GM23248 (cell line): ENCODE results near the gene NEK2. TPM values are rescaled to one million over a fixed set of nuclear protein-coding genes. Genes with fewer than 3 reads are reported as not detected.

Source experiments
- DNase-seq: peaks from one replicate; pipeline ENCODE4 v3.0.0-alpha.2; 2015
- H2AFZ ChIP-seq: fragments of 200-600 bp; sonication (generic); 2 replicates; pipeline ENCODE4 v1.6.1; 2016; ENCODE audit warnings: antibody characterized with exemption
- H3F3A ChIP-seq: fragments of 200-600 bp; sonication (generic); 2 replicates; pipeline ENCODE4 v1.6.1; 2016; ENCODE audit warnings: mild to moderate bottlenecking, antibody characterized with exemption, mixed run types; ENCODE audit not compliant: insufficient read depth
- H3K27ac ChIP-seq: fragments of 200-600 bp; sonication (generic); 2 replicates; pipeline ENCODE4 v1.5.1; 2016; ENCODE audit warnings: mild to moderate bottlenecking
- H3K27me3 ChIP-seq: fragments of 200-600 bp; sonication (generic); replicated peaks from 2 replicates; pipeline ENCODE4 v1.6.1; 2016; ENCODE audit warnings: mild to moderate bottlenecking; ENCODE audit not compliant: insufficient read depth
- H3K36me3 ChIP-seq: fragments of 200-600 bp; sonication (generic); 2 replicates; pipeline ENCODE4 v1.6.1; 2016; ENCODE audit warnings: low read depth, mild to moderate bottlenecking
- H3K4me1 ChIP-seq: fragments of 200-600 bp; sonication (generic); 2 replicates; pipeline ENCODE4 v1.6.1; 2016; ENCODE audit warnings: mild to moderate bottlenecking; ENCODE audit not compliant: insufficient read depth
- H3K4me2 ChIP-seq: fragments of 200-600 bp; sonication (generic); one replicate; pipeline ENCODE4 v1.6.1; 2016; ENCODE audit warnings: mild to moderate bottlenecking; ENCODE audit not compliant: unreplicated experiment
- H3K4me3 ChIP-seq: fragments of 200-600 bp; sonication (generic); 2 replicates; pipeline ENCODE4 v1.5.1; 2016; ENCODE audit warnings: mild to moderate bottlenecking
- H3K79me2 ChIP-seq: fragments of 200-600 bp; sonication (generic); 2 replicates; pipeline ENCODE4 v1.6.1; 2016; ENCODE audit warnings: mild to moderate bottlenecking; ENCODE audit not compliant: insufficient read depth
- H3K9ac ChIP-seq: fragments of 200-600 bp; sonication (generic); 2 replicates; pipeline ENCODE4 v1.6.1; 2016; ENCODE audit warnings: mild to moderate bottlenecking
- H3K9me2 ChIP-seq: fragments of 200-600 bp; sonication (generic); 2 replicates; pipeline ENCODE4 v1.6.1; 2016; ENCODE audit warnings: mixed run types, mild to moderate bottlenecking, moderate library complexity; ENCODE audit not compliant: insufficient read depth
- H3K9me3 ChIP-seq: fragments of 200-600 bp; sonication (generic); one replicate; pipeline ENCODE4 v1.6.1; 2017; ENCODE audit warnings: low read depth
- H4K20me1 ChIP-seq: fragments of 200-600 bp; sonication (generic); 2 replicates; pipeline ENCODE4 v1.6.0; 2016; ENCODE audit not compliant: insufficient read depth
- EZH2 ChIP-seq: fragments of 200-600 bp; sonication (generic); IDR thresholded peaks from 2 replicates; pipeline ENCODE4 v1.6.1; 2018; ENCODE audit warnings: antibody characterized with exemption, mild to moderate bottlenecking; ENCODE audit not compliant: insufficient read depth, poor library complexity, severe bottlenecking
- EZH2phosphoT487 ChIP-seq: fragments of 200-600 bp; sonication (generic); IDR thresholded peaks from 2 replicates; pipeline ENCODE4 v1.6.1; 2018; ENCODE audit warnings: antibody characterized with exemption, moderate library complexity, mild to moderate bottlenecking, low read depth; ENCODE audit not compliant: insufficient read depth
- WGBS, 2 experiments: methylation state at CpG; one replicate each; pipeline ENCODE4 v1.1.6; 2015 to 2017; ENCODE audit warnings: low lambda C conversion rate in 2 of 2, low coverage in 1 of 2; ENCODE audit errors: missing lambda C conversion rate in 2 of 2; 5-methylcytosine and 5-hydroxymethylcytosine counted together
- in situ Hi-C: fragments of 300-500 bp; cut with MboI; formaldehyde crosslinking; loops from 2 replicates; pipeline ENCODE4 v1.15.0; 2020
- polyA plus RNA-seq: library from polyadenylated mRNA; unstranded; fragments of >200 nt; fragmentation: Nextera tagmentation; extraction: Ambion mirVana; gene quantifications from 2 replicates; pipeline ENCODE4 v1.2.1, GENCODE V29; 2016
- total RNA-seq: library from RNA; depleted of rRNA; stranded (reverse); fragments of >200 nt; shearing (Covaris generic); gene quantifications from 2 replicates; pipeline ENCODE4 v1.2.3, GENCODE V29; 2014

The NEK2 gene
- total and polyA plus RNA-seq, 2 experiments from 2014 or later, result 10.6 to 11.3 TPM

DNA sequence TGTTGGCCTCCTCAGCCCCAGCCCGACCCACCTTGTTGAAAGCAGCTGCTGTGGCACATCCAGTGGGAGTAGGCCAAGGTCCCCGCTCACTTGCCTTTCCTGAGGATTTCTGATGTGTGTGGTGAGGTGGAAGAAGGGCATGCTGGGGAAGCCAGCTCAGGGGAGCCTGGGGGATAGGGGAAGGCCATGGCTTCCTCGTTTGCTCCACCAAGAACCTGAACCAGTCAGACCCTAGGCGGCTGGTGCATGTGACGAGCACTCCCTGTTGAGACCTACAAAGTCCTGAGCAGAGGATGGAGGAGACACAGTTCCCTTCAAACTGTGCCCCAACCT is 58.5 kb downstream of the NEK2 start:
- WGBS, 2 experiments, result 94 to 98% methylated on average over 5 of the region's 5 CpGs
- H2AFZ ChIP-seq, result no peak overlapping the region

DNA sequence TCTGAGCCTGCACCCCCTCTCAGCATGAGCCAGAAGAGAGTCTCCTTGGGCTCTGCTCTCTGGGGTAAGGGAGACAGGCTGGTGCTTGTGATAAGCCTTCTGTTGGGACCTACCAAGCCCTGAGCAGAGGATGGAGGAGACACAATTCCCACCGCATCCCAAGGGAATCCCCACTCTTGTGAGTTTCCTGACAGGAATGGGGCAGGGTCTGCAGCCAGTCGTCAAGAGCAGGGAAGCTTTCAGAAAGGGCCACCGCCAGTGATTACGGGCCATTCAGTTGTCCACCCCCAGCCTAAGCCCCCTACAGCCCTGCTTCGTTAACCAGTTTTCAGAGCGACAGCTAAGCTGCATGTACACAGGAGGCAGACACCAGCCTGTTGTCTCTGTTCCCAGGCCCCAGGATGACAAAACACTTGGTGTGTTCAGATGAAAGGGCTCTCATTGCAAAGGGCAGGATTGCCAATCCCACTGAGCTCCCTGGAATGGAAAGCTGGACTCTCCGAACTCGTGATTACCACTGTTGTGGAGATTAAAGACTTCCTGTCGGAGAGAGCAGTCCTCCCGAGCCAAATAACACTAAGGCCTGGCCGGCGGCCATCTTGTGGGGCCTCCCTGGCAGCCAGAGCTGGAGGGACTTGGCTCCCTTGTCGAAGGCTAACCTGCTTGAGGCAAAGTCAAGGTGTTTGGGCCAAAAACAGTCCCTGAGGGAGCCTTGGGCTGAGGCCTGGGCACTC is 59.0 kb downstream of the NEK2 start:
- no peak for DNase-seq

More for the DNA sequence above, 58.5 kb downstream of the NEK2 start:
- Histone ChIP-seq H3K4me3 (no peak overlapping the region), H3K4me2 (no peak overlapping the region), H3F3A (peaks cover 6% of the 10 kb centered on the region), H3K4me1 (peaks cover 10% of the 10 kb centered on the region), H3K9me3 (no peaks in the 10 kb centered on the region), H3K79me2 (no peaks in the 10 kb centered on the region), H4K20me1 (no peaks in the 10 kb centered on the region), H3K36me3 (no peaks in the 10 kb centered on the region), H3K27ac (no peak overlapping the region), H3K27me3 (no peaks in the 10 kb centered on the region), H3K9me2 (no peaks in the 10 kb centered on the region), H3K9ac (no peak overlapping the region)
- TF ChIP-seq EZH2phosphoT487, result no peak
- TF ChIP-seq EZH2, result no peak
- in situ Hi-C loops, result no loop called here
- no peak for DNase-seq

DNA sequence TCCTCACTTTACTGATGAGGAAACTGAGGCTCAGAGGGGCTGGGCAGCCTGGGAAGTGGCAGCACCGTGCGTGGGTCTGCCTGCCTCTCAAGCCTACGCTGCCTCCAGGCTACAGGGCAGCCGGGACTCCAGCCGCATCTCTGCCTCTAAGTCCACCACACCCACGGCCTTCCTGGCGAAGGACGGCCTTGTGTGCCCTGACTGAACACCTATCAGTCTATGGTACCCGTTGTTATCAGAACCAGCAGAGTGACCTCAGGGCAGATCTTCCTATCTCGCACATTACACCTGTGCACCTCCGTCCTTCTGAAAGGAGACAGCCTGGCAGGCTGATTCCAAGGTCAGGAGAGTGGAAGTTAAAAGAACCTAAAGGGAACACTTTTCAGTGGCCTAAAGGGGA is 60.8 kb downstream of the NEK2 start:
- Histone ChIP-seq H3K4me2 (no peak overlapping the region), H3F3A (peaks cover 6% of the 10 kb centered on the region), H4K20me1 (no peaks in the 10 kb centered on the region), H3K27me3 (no peaks in the 10 kb centered on the region), H2AFZ (no peak overlapping the region), H3K4me1 (peaks cover 18% of the 10 kb centered on the region), H3K36me3 (no peaks in the 10 kb centered on the region), H3K9me3 (no peaks in the 10 kb centered on the region), H3K9ac (no peak overlapping the region), H3K27ac (no peak overlapping the region), H3K79me2 (no peaks in the 10 kb centered on the region), H3K9me2 (no peaks in the 10 kb centered on the region), H3K4me3 (no peak overlapping the region)
- no peak for DNase-seq
- in situ Hi-C loops, result no loop called here
- WGBS, 2 experiments, result 84 to 89% methylated on average over 9 to 11 of the region's 11 CpGs
- TF ChIP-seq EZH2phosphoT487 (no peak), EZH2 (no peak)

More for the DNA sequence above, 59.0 kb downstream of the NEK2 start:
- no peak overlapping the region for H3K9ac ChIP-seq
- no peak overlapping the region for H3K27ac ChIP-seq
- peaks cover 10% of the 10 kb centered on the region for H3K4me1 ChIP-seq
- peaks cover 6% of the 10 kb centered on the region for H3F3A ChIP-seq
- H3K27me3 ChIP-seq, result no peaks in the 10 kb centered on the region
- no peaks in the 10 kb centered on the region for H3K9me3 ChIP-seq
- H3K36me3 ChIP-seq, result no peaks in the 10 kb centered on the region
- TF ChIP-seq EZH2phosphoT487 (no peak), EZH2 (no peak)
- H3K79me2 ChIP-seq, result no peaks in the 10 kb centered on the region
- in situ Hi-C loops, result no loop called here
- no peaks in the 10 kb centered on the region for H4K20me1 ChIP-seq
- H3K4me3 ChIP-seq, result no peak overlapping the region
- H3K4me2 ChIP-seq, result no peak overlapping the region
- no peaks in the 10 kb centered on the region for H3K9me2 ChIP-seq
- no peak overlapping the region for H2AFZ ChIP-seq
- WGBS, 2 experiments, result 84 to 86% methylated on average over 13 of the region's 13 CpGs

DNA sequence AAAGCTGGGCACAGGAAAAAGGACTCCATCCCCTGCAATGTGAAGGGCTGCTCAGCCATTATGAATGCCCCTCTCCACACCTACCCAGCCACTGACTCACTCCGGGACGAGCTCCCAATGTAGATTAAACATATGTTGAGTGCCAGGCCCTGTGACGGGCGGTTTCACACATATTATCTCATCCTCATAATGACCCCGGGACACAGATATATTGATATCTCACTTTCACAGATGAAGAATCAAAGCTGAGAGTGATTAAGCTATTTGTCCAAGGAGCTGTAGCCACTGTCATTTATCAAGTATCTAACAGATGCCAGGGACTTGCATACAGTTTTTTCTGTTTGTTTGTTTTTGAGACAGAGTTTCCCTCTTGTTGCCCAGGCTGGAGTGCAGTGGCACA is 61.5 kb downstream of the NEK2 start:
- Histone ChIP-seq H3K4me1 (peaks cover 18% of the 10 kb centered on the region), H3K4me2 (no peak overlapping the region), H2AFZ (no peak overlapping the region), H3K79me2 (no peaks in the 10 kb centered on the region), H3K27me3 (no peaks in the 10 kb centered on the region), H3K36me3 (no peaks in the 10 kb centered on the region), H3K9ac (no peak overlapping the region), H3K9me3 (no peaks in the 10 kb centered on the region), H3K9me2 (no peaks in the 10 kb centered on the region), H4K20me1 (no peaks in the 10 kb centered on the region), H3F3A (peaks cover 6% of the 10 kb centered on the region), H3K4me3 (no peak overlapping the region), H3K27ac (peak overlapping the region; percentile 90)
- TF ChIP-seq EZH2phosphoT487 (no peak), EZH2 (no peak)
- DNase-seq, result no peak
- in situ Hi-C loops, result no loop called here
- WGBS, 2 experiments, result 56 to 59% methylated on average over 5 of the region's 5 CpGs
